NT2/D1 (cell line): ENCODE data around the gene S100A8.

Experiments used
- SUZ12 ChIP-seq: IDR thresholded peaks from 2 replicates; pipeline ENCODE4 v1.6.1; 2011; ENCODE audit not compliant: insufficient read length, insufficient read depth; ENCODE audit errors: extremely low read depth
- YY1 ChIP-seq: IDR thresholded peaks from 2 replicates; pipeline ENCODE4 v1.6.1; 2011; ENCODE audit not compliant: insufficient read length, insufficient read depth
- ZNF274 ChIP-seq: IDR thresholded peaks from 2 replicates; pipeline ENCODE4 v1.6.1; 2011; ENCODE audit warnings: mild to moderate bottlenecking, low read depth, low read length

DNA sequence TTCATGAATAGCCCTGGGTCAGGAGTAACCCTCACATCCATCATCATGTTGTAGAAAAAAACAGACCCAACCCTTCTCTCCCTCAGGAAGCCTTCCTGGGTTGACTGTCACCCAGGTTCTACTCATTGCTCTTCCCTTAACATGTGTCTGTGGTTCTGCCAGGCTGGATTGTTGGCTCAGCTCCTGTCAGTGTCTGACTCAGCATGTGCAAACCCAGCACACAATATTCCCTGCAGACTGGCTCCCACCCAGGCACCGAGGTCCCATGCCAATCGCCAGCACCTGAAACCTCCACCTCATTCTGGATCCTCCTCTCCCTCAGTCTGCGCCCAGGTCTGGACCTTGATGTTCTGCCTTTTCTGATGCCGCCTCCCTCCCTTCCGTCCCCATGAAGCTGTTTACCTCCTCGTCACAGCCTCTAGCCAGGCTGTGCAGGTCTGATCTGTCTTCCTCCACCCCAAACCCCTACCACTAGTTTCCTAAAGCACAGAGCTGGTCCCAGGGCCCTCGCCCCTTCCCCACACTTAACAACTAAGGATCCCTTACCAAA lies 4.3 kb upstream of the S100A8 start:
- TF ChIP-seq YY1 = no peak
- no peak for TF ChIP-seq ZNF274
- TF ChIP-seq SUZ12 = no peak
